ENCODE results near the gene DNASE1L2.

DNA sequence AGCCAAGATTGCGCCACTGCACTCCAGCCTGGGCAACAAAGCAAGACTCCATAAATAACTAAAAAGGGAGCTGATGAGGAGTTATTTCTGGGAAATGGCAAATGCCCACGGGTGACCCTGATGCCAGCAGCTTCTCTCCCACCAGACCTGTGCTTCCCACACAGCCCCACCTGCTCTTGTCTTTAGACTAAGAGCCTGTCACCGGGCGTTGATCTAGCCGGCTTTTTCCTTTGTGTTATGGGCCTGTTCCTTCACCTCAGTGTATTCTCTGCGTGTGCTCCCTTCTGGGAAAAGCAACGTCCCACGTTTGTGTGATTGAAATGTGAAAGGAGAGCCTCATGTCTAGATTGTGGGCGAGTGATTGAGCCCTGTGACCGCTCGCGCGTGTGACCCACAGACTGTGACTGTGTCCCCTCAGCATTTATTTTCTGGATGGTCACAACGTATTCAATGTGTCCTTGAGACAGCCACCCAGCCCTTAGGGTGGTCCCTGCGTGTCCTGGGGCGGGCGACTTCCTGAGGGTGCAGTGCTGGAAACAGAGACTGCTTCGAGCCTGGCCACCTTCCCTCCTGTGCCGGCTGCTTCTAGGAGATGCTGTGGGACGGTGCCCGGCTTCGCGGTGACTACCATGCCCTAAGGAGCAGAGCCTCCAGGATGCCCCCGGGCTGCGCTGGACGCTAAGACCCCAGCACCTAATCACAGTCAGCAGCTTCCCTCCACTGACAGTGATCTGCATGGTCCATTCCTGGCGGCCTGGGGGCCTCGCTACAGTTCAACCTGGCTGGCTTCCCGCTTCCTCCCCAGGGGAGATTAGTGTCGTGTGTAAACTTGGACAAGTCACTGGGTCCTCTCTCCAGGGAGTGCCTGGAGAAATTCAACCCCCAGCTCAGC is 39.5 kb downstream of the DNASE1L2 start:
- TF ChIP-seq, protein P1, sequence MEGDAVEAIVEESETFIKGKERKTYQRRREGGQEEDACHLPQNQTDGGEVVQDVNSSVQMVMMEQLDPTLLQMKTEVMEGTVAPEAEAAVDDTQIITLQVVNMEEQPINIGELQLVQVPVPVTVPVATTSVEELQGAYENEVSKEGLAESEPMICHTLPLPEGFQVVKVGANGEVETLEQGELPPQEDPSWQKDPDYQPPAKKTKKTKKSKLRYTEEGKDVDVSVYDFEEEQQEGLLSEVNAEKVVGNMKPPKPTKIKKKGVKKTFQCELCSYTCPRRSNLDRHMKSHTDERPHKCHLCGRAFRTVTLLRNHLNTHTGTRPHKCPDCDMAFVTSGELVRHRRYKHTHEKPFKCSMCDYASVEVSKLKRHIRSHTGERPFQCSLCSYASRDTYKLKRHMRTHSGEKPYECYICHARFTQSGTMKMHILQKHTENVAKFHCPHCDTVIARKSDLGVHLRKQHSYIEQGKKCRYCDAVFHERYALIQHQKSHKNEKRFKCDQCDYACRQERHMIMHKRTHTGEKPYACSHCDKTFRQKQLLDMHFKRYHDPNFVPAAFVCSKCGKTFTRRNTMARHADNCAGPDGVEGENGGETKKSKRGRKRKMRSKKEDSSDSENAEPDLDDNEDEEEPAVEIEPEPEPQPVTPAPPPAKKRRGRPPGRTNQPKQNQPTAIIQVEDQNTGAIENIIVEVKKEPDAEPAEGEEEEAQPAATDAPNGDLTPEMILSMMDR (IDR thresholded peaks at IDR 0.05) = no peak
- TF ChIP-seq EP300 (IDR thresholded peaks at IDR 0.05) = no peak

All from suprapubic skin (tissue), 3 donors.